Measurements from ENCODE around the gene WNT8A. TPM values are rescaled to one million over a fixed set of nuclear protein-coding genes. Genes with fewer than 3 reads are reported as not detected.

Gene WNT8A
- total and polyA plus RNA-seq, 7 donors = not detected

DNA sequence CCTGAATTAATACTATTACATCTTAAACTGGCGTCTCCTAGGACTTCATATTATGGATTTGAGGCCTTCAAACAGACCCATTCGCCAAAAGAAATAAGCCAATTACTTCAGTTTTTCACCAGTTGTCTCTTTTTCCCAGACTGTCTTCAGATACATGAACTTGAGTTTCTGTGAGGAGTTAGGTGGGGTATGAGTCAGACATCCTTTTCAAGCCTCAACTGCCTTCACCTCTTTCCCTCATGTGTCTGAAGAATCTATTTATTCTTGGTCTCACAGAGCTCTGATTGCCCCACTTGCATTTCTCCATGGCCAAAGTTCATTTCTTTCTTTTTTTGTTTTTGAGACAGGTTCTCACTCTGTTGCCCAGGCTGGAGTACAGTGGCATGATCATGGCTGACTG is 12.5 kb downstream of the WNT8A start:
- Histone ChIP-seq H3K4me3 (no peak overlapping the region), H3K27me3 (no peaks in the 10 kb centered on the region), H3K27ac (no peak overlapping the region), H3K36me3 (no peaks in the 10 kb centered on the region), H3K4me1 (no peaks in the 10 kb centered on the region), H3K9me3 (no peaks in the 10 kb centered on the region)
- no peak for DNase-seq
- intact Hi-C loops (cut with DNase I) = no loop called here
- 87 to 93% methylated on average over 2 of the region's 2 CpGs for WGBS, 2 donors
- TF ChIP-seq POLR2A (IDR thresholded peaks at IDR 0.05) (no peak), POLR2AphosphoS5 (IDR thresholded peaks at IDR 0.05) (no peak), EP300 (IDR thresholded peaks at IDR 0.05) (no peak)
- TF ChIP-seq, protein P1, sequence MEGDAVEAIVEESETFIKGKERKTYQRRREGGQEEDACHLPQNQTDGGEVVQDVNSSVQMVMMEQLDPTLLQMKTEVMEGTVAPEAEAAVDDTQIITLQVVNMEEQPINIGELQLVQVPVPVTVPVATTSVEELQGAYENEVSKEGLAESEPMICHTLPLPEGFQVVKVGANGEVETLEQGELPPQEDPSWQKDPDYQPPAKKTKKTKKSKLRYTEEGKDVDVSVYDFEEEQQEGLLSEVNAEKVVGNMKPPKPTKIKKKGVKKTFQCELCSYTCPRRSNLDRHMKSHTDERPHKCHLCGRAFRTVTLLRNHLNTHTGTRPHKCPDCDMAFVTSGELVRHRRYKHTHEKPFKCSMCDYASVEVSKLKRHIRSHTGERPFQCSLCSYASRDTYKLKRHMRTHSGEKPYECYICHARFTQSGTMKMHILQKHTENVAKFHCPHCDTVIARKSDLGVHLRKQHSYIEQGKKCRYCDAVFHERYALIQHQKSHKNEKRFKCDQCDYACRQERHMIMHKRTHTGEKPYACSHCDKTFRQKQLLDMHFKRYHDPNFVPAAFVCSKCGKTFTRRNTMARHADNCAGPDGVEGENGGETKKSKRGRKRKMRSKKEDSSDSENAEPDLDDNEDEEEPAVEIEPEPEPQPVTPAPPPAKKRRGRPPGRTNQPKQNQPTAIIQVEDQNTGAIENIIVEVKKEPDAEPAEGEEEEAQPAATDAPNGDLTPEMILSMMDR (IDR thresholded peaks at IDR 0.05) = no peak

DNA sequence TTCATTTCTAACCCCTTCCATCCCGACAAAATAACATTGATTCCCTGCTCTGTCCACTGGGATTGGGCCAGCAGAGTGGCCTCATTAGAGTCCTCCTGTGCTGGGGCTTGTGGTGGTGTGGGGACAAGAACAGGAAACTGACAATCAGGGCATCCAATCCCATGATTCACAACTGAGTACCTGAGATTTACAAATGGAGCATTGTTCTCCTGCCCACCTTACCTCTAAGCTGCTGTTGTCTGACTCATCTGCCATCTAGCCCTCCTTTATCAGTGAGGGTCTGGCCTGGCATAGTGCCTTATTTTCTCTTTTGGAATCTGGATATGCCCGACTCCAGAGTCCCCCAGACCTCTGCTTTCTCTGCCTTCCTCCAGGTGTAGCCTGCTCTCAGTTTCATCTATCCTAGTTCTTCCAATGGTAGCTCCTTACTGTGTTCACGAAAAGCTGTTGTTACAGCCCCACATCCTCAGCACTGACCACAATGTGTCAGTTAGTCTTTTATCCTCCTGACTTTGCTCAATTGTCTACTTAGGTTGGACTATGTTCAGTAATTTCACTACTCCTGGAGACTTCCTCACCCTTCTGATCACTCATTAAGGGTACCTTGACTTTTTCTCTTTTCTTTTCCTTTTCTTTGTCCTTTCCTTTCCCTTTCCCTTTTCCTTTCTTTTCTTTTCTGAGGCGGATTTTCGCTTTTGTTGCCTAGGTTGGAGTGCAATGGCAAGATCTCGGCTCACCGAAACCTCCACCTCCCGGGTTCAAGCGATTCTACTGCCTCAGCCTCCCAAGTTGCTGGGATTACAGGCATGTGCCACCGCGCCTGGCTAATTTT is 13.4 kb downstream of the WNT8A start:
- Histone ChIP-seq H3K27me3 (no peaks in the 10 kb centered on the region), H3K4me3 (no peak overlapping the region), H3K9me3 (no peaks in the 10 kb centered on the region), H3K4me1 (no peaks in the 10 kb centered on the region), H3K27ac (no peak overlapping the region), H3K36me3 (no peaks in the 10 kb centered on the region)
- WGBS, 2 donors = 88 to 92% methylated on average over 11 of the region's 11 CpGs
- no peak for DNase-seq
- TF ChIP-seq POLR2A (IDR thresholded peaks at IDR 0.05) = no peak
- no peak for TF ChIP-seq EP300 (IDR thresholded peaks at IDR 0.05)
- TF ChIP-seq POLR2AphosphoS5 (IDR thresholded peaks at IDR 0.05) = no peak
- TF ChIP-seq, protein P1 (IDR thresholded peaks at IDR 0.05) = no peak
- intact Hi-C loops (cut with DNase I) = no loop called here

DNA sequence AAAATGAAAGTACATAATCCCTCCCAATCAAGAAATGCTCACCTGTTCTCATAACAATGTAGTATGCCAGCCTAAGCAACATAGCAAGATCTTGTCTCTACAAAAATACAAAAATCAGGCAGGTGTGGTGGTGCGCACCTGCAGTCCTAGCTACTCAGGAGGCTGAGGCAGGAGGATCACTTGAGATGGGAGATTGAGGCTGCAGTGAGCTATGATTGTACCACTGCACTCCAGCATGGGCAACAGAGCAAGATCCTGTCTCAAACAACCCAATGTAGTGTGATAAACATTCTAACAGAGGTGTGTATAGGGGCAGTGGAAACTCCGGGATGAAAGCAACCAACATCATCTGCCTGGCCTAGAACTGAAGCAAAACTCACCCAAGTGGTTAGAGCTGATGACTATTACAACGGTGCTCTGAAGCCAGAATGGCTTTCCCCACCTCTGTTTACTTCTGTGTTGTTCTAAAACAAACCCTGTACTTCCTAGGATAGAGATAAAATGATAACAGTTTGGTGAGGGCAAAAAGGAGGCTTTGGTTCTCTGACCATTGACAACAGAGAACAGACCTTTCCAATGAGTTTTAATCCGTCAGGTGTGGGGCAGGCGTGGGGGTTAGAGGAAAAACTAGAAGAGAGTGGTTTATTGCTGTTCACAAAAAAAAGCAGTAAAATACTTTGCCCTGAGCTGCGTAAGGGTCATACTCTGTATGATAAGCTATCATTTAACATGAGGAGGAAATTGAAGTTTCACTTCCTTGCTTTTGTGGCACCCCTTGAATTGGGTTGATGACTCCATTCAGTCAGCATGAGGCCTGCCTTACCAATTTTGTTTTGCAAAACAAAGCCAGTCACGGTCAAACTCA is 18.9 kb downstream of the WNT8A start:
- intact Hi-C loops (cut with DNase I) = no loop called here
- DNase-seq = no peak
- Histone ChIP-seq H3K36me3 (no peaks in the 10 kb centered on the region), H3K27me3 (no peaks in the 10 kb centered on the region), H3K4me3 (no peak overlapping the region), H3K4me1 (no peaks in the 10 kb centered on the region), H3K27ac (no peak overlapping the region), H3K9me3 (no peaks in the 10 kb centered on the region)
- 24 to 45% methylated on average over 7 of the region's 7 CpGs for WGBS, 2 donors
- TF ChIP-seq POLR2A (IDR thresholded peaks at IDR 0.05) (no peak), POLR2AphosphoS5 (IDR thresholded peaks at IDR 0.05) (no peak), EP300 (IDR thresholded peaks at IDR 0.05) (no peak)
- TF ChIP-seq, protein P1 (IDR thresholded peaks at IDR 0.05) = no peak

DNA sequence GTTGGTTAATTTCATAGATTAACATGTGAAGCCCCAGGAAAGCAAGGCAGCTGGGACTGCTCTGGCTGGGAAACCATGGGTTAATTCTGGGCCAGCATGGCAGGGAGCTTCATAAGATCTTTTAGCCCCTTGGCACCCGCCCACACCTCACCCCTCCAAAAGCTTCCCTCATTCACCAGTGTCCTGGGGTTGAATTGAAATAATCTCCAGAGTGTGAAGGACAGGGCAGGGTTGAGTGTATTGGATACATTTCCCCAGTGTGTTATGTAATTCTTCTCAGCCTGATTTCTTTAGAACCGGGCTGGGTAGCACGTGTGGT is 19.4 kb downstream of the WNT8A start:
- TF ChIP-seq, protein P1 (IDR thresholded peaks at IDR 0.05) = no peak
- TF ChIP-seq POLR2A (IDR thresholded peaks at IDR 0.05) (no peak), EP300 (IDR thresholded peaks at IDR 0.05) (no peak), POLR2AphosphoS5 (IDR thresholded peaks at IDR 0.05) (no peak)
- intact Hi-C loops (cut with DNase I) = no loop called here
- no peaks in the 10 kb centered on the region for H3K4me1 ChIP-seq
- 18 to 48% methylated on average over 3 of the region's 3 CpGs for WGBS, 2 donors
- H3K9me3 ChIP-seq = no peaks in the 10 kb centered on the region
- H3K27me3 ChIP-seq = no peaks in the 10 kb centered on the region
- no peak overlapping the region for H3K27ac ChIP-seq
- no peaks in the 10 kb centered on the region for H3K36me3 ChIP-seq
- no peak for DNase-seq
- no peak overlapping the region for H3K4me3 ChIP-seq
